HG02943 (cell line): ENCODE measurements around the gene ENTPD8.
"Not testable (repeated sequence)": the region's sequence is repeated elsewhere in the genome, so short reads cannot be mapped to it uniquely, and the experiment has no call there.

Experiments
- ATAC-seq: cut with Tn5 transposase; IDR thresholded peaks from one replicate; pipeline ENCODE4 v1.9.1; 2021; ENCODE audit warnings: mild to moderate bottlenecking, low read depth, moderate library complexity; ENCODE audit not compliant: unreplicated experiment

The ENTPD8 gene

DNA sequence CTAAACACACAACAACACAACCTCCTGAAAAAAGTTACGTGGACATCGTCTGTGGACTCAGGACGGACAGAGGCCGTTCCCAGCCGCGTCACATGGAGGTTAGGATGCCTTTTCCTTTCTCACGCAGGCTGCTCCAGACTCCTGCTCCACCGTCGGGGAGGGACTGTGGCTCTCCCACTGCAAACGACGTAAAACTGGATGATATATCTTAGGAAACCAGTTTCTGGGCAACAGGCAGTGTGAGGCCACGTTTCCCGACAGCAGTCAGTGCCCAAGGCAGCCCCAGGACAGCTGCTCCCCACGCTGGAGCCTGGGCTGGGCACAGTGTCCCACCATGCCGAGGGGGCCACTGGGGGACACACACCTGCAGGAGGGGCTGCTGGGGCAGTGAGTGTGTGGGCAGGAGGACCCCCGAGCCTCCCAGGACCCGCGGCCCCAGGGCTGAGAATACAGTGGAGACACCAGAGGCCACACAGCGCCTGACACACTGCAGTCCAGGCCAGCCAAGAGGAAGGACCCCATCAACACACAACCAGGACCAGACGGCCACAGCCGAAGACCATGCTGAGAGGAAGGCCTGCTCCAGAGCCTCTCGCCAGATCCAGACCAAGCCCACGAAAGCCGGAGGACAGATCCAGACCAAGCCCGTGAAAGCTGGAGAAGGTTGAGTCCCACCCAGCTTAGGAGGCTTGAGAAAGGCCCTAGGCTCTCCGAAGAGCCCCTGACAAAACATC is 44.4 kb downstream of the ENTPD8 start:
- no peak for ATAC-seq

DNA sequence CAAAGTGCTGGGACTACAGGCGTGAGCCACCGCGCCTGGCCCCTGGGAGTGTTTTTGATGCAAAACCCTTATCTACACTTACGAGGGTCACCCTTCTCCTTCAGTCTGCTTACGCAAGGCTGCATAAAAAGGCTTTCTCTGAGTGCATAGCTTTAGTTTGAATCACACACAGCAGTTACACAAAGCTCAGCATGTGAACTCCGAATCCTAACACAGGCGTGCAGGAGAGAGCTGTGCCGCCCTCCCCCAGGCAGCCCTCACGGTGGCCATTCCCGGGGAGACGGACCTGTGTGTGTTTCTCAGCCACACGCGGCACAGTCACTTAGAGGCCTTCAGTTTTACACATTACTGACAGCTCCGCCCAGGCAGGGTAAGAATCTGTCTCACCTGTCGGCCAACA is 44.9 kb downstream of the ENTPD8 start:
- no peak for ATAC-seq

DNA sequence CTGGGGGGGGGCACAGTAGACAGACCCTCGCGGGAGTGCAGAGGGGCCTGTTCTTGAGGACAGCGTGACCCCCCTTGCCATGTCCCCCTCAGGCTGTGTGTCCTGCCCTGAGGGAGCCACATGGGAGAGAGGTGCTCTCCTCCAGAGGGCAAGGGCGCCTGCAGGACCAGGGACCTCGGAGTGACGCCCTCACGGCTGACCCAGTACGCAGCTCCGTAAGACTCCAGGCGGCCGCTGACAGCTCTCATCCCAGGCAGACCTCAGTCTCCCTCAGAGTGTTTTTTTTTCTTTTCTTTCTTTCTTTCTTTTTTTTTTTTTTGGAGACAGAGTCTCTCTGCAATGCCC is 45.5 kb downstream of the ENTPD8 start:
- ATAC-seq, result no peak

DNA sequence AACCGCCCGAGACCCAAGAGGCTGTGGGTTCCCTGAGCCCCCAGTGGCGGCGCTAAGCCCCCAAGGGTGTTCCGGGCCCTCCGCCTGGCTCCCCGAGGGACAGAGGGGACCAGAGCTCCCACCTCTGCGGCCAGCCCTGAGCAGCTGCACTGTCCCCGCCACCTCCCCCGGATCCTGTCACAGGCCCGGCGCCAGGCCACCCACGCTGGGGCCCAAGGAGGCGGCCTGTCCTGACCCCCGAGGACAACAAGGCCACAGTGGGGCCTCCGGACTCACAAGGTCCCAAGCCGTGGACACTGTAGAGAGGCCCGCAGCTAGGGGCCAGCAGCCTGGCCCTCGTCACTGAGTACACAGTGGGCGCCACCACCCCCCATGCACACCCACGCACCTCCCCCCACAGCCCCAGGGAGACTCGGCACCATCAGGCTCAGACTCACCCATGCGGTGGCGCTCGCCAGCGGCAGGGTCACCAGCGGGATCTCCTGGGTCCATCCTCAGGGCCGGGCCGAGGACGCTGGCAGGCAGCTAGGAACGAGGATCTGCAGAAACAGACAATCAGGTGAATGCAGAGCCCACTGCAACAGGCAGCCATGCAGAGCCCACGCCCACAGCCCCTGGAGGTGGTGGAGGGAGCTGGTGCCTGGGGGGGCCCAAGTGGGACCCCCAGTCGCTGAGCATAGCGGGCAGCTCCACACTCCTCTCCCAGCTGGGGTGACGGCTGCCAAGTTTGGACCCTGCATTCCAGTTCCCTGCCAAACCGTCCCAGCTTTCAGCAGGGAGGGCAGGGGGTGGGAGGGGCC is 46.1 kb downstream of the ENTPD8 start:
- ATAC-seq, result no peak

DNA sequence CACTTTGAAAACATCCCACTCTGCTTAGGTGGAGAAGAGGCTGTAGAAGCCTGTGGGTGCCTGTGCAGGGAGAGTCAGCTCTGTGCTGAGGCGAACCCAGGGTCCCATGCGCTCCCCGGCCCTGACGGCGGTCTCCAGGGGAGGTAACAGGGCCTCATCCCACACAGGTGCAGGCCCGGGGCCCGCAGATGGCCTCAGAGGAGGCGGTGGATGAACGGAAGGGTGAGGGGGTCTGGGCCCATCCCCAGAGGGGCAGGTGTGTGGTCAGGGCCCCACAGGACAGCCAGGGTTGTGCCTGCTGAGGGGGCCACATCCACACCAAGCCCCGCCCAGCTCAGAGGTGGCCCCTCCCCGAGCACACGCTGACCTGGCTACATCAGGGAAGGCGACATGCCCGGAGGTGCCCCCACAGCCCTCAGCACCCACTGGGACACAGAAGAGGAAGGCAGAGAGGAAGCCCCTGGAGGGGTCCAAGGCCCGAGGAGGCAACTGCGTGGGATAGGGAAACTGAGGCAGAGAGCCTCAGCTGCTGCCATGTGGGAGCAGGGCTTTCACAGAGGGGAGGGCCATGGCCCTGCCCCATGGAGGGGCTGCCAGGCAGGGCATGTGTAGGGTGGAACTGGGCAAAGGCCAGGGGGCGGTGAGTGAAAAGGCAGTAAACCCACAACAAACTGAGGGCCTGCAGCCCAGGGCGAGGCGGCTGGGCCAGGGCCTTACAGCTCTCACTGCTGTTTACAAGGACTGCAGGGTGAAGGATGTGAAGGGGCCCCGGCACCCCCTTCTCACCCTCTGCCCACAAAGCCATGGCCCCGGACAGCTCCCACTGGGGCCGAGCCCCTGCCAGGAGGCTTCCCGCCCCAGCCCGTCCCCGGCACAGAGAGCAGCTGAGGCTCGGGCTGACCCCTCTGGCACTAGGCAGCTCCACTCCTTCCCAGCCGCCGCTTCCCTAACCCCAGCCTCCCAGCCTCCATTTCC is 47.7 kb downstream of the ENTPD8 start:
- no peak for ATAC-seq

DNA sequence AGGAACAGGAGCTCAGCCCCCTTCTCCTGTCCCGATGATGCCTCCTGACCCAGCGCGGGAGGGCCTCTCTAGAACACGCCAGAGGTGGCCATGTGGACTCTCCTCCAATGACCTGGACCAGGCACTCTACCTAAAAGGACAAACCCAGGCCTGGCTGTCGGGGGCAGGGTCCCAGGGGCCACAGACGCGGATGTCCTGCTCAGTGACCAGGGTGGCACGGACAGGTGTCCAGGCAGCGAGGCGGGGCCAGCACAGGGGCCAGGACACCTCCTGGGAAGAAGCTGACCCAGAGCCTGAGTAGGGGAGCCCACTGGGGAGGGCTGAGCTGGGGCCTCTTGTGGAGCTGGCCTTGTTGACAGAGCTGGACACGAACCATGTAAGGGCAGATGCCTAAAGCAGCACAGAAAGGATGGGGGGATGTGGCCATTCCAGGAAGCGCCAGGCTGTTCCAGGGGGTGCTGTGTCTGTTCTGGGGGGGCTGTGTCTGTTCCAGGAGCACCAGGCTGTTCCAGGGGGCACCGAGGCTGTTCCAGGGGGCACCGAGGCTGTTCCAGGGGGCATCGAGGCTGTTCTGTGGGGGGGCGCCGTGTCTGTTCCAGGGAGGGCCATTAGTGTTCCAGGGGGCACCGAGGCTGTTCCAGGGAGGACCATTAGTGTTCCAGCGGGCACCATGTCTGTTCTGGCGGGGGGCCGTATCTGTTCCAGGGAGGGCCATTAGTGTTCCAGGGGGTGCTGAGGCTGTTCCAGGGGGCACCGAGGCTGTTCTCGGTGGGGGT is 48.7 kb downstream of the ENTPD8 start:
- ATAC-seq, result no peak

DNA sequence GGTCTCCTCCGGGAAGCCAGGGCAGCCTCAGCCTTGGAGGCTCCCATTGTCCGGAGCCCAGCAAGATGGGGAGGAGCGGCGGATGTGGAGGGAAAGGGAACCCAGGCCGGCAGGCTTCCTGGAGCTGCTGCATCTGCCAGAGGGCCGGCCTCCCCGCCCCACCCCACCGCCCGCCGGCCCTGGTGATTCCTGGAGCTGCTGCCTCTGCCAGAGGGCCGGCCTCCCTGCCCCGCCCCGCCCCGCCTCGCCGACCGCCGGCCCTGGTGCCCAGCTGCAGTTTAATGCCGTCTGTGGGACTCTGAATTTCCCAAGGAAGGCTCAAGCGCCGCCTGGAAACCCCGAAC is 49.8 kb downstream of the ENTPD8 start:
- no peak for ATAC-seq

DNA sequence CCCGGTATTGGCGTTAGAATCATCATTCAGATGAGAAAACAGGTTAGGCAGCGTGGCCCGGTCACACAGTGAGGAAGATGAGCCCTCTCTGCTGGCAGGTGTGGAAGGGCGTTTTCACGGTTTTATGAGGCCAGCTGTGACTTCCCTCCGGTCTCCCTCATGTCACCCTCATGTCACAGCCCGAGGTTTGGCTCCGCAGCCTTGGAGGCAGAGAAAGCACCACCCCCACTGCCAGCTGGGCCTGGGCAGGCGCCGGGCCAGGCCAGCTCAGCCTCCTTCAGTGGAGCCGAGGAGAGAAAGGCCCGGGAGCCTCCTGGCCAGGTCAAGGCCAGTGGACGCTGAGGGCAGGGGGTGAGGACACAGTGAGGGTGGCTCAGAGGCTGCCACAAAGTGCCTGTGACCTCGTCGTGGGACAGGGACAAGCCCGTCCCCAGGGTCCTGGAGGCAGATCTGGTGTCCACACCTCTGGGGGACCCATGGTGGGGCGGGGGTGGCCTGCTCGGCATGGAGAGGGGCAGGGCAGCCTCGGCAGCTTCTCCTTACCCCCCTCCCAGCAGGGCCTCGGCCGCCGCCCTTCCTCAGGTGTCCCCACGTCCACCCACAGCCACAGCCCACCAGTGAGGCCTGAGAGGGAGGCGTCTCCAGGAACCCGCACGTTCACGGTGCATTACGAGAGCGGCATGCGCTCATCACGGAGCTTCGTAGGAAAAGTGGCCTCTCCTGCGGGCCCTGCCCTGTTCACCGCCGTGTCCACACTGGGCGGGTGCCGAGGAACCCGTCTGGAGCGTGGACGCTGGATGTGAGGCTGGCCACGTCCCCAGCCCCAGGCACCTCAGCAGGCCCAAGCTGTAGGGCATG is 50.4 kb downstream of the ENTPD8 start:
- ATAC-seq, result no peak

DNA sequence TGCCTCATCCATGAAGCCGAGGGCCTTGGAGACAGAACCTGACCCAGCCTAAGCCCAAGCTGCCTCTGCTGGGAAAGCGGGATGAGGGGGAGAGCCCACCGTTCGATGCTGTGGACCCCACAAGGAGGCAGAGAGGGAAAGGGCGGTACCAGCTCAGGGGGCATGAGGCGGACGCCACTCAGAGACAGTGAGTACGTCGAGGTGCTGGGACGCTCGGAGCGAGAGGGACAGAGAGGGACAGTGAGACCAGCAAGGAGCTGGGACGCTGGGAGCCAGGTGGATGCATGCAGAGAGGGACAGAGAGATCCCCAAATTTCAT is 51.8 kb downstream of the ENTPD8 start:
- no peak for ATAC-seq

DNA sequence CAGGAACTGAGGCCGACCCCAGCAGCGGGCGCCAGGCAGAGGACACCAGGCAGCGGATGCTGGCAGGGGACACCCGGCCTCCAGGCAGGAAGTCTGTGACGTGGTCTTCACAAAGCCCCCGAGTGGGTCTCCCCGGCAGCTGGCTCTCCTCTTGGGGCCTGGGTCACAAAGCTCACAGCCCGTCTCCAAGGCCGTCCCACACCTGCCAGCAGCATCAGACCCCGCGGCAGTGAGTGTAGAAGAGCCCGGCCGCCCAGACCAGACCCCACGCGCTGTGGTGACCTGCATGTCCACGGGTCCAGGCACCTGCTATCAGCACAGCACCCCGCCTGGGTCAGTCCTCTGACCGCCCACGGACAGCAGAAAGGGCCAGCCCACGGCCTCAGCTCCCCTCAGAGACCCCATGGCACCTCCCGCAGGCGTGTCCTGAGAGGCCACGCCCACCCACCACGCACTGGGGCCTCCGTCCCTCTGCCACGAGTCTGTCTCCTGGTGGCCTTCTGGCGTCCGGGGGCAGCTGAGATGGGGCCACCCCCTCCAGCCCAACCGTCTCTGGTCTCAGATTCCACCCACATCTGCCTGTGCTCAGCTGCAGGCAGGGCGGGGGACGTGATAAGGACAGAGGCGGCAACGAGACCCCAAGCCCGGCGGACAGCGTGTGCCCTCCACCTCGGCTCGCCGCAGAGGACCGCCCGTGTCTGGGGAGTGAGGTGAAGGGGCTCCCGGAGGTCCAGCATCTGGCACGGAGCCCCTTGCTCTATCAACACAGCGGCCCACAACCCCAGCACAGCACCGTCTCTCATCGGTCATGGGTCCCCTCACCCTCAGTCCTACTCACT is 52.3 kb downstream of the ENTPD8 start:
- no peak for ATAC-seq

DNA sequence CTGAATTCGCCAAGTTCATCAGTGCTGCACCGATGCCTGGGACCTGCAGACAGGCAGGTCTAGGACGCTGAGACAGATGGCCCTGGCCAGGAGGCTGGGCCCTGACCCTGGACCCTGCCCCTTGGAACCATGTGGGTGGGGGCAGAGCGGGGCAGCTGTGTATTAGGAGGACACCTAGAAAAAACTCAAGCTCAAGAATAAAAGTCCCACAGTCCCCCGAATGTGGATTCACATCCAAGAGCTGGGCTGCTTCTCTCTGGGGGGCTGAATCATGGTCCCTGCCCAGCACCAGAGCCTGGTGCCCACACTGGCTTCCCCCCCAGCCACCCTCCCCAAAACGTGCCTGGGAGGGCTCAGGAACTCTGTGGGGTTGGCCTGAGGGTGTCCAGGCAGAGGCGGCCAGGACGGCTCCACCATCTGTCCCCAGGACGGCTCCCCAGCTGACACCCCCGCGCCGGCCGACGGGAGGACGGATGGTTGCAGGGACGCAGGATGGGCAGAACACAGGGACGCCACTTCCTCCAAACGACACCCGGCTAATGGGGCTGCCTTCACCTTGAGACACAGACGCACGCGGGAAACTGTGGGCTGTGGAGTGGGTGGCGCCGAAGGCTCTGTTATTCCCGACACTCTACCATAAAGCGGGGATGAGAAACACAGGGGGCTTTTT is 53.1 kb downstream of the ENTPD8 start:
- ATAC-seq, result no peak

DNA sequence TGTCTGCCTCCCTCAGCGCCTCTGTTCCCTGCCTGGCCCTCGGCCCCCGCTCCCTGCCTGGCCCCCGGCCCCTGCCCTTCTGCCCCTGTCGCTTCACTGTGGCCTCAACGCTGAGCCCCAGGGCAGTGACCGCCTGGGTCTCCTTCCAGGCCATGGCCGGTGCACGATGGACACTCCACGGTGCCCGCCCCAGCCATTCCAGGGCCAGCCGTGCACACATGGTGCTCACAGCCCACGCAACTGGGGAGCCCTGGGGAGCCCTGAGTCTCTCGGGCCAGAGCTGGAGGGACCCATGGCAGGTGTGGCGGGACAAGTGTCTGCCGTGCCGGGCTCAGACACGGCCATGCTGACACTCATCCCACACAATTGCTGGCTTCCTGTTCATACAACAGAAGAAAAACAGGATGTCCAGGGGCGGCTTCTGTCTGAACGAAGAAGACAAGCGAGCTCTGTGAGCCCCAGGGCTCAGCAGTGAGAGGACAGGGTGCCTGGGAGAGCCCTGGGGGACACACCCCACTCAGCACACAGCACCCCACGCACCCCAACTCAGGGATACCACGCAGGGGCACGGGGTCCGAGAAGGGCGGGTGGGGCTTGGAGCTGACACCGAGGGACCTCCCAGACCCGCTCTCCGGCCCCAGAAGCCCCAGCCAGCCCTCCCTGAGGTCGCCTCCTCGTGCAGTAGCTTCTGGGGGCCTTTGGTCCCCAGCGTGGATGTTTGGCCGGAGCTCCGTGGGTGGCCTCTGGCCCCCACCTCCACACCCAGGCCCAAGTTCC is 53.9 kb downstream of the ENTPD8 start:
- no peak for ATAC-seq

DNA sequence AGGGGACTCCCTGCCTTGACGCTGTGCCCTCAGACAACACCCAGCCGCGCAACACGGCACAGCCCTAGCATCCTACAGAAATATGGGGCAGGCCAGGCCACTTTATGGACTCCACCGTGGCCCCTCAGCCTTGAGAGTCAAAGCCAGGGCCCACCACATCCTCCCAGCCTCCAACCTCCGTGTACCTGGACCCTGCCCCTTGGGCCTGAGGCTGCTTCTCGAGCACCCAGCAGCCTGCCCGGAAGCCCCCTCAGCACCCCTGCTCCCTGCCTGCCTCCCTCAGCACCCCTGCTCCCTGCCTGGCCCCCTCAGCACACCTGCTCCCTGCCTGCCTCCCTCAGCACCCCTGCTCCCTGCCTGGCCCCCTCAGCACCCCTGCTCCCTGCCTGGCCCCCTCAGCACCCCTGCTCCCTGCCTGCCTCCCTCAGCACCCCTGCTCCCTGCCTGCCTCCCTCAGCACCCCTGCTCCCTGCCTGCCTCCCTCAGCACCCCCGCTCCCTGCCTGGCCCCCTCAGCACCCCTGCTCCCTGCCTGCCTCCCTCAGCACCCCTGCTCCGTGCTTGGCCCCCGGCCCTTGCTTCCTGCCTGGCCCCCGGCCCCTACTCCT is 54.5 kb downstream of the ENTPD8 start:
- ATAC-seq, result not testable (repeated sequence)

DNA sequence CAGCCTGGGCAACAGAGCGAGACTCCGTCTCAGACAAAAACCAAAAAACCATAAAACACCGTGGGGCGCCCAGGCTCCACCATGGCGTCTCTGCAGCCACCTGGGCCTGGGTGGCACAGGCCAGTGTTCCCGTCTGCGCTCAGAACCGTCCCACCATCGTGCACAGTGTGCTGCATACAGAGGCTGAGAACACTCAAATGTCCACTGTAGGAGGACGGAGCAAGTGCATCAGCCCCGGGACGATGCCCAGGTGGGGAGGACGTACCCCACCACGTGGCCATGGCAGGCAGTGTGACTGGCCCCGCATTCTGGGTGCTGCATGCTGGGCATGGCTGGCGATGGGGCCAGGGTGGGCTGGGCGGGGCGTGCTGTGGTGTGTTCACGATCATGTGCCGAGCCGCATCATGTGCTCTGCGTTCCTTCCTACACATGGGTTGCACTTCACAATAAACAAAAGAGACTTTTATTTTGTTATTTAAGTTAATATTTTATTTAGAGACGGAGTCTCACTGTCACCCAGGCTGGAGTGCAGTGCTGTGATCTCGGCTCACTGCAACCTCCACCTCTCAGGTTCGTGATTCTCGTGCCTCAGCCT is 56.0 kb downstream of the ENTPD8 start:
- no peak for ATAC-seq
